Measurements from ENCODE around the gene CSTB.
A peak's percentile ranks its signal among the peaks of the same experiment; 100 is the strongest.

The CSTB gene

DNA sequence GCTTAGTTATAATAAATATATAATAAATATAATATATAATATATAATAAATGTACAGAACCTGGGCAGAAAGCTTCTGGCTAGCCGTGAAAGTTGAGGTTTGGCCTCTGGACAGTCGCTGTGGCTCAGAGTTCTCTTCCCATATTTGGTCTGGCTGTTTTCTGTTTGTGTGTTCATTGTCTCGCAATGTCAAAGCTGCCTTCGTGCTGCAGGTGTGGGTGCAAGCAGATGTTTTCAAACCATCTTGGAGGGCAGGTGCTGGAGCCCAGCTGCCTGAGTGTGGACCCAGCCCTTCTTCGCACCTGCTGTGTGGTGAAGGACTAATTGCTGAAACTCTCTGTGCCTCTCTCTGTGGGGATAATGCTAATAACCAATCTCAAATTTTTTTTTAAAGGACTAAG lies 3.6 kb upstream of the CSTB start:
- H2AFZ ChIP-seq (ENCODE audit: insufficient read depth, low read length, poor library complexity): no peak overlapping the region
- no peak overlapping the region for H2BK120ac ChIP-seq (ENCODE audit: insufficient read depth, low read length, poor library complexity)
- H3K9ac ChIP-seq (ENCODE audit: low read length): no peak overlapping the region
- no peak overlapping the region for H3K18ac ChIP-seq (ENCODE audit: low read length)
- peaks cover 6% of the 10 kb centered on the region for H3K79me2 ChIP-seq (ENCODE audit: control insufficient read depth, insufficient read depth, low read length, poor library complexity)
- no peak overlapping the region for H2BK5ac ChIP-seq (ENCODE audit: low read depth, low read length, poor library complexity)
- H3K4me1 ChIP-seq (ENCODE audit: control insufficient read depth in 1 of 2, insufficient read depth in 2 of 2, low read length in 2 of 2): peaks cover 3% of the 10 kb centered on the region in 2 experiments
- no peaks in the 10 kb centered on the region for H3K27me3 ChIP-seq (ENCODE audit: insufficient read depth, low read length)
- H4K8ac ChIP-seq (ENCODE audit: low read depth, low read length): no peak overlapping the region
- WGBS (ENCODE audit: extremely low coverage, insufficient coverage, insufficient read length): no CpG with 5 or more reads among the region's 5 CpGs
- no peak overlapping the region for H3K23ac ChIP-seq (ENCODE audit: low read length)
- no peak overlapping the region for H3K27ac ChIP-seq (ENCODE audit: low read depth, low read length)
- DNase-seq: peak in 1 of 2 donors; percentile 45
- no peak overlapping the region for H3K4me2 ChIP-seq (ENCODE audit: low read length)
- no peak overlapping the region for H4K12ac ChIP-seq (ENCODE audit: low read depth, low read length)
- no peak overlapping the region for H3K14ac ChIP-seq (ENCODE audit: low read length)
- H2BK12ac ChIP-seq (ENCODE audit: low read length): no peak overlapping the region
- no peak overlapping the region for H4K91ac ChIP-seq (ENCODE audit: low read depth, low read length)
- H3K36me3 ChIP-seq (ENCODE audit: control insufficient read depth in 1 of 2, insufficient read depth in 2 of 2, low read length in 2 of 2): peaks cover 0 to under 1% of the 10 kb centered on the region in 2 experiments
- no peak overlapping the region for H3K4ac ChIP-seq (ENCODE audit: low read depth, low read length)
- no peak overlapping the region for H3K4me3 ChIP-seq (ENCODE audit: low read depth, low read length)
- H2AK5ac ChIP-seq (ENCODE audit: low read length): no peak overlapping the region
- H3K9me3 ChIP-seq (ENCODE audit: insufficient read depth, low read depth, low read length): no peaks in the 10 kb centered on the region
- peaks cover 7% of the 10 kb centered on the region for H3K79me1 ChIP-seq (ENCODE audit: low read length)

DNA sequence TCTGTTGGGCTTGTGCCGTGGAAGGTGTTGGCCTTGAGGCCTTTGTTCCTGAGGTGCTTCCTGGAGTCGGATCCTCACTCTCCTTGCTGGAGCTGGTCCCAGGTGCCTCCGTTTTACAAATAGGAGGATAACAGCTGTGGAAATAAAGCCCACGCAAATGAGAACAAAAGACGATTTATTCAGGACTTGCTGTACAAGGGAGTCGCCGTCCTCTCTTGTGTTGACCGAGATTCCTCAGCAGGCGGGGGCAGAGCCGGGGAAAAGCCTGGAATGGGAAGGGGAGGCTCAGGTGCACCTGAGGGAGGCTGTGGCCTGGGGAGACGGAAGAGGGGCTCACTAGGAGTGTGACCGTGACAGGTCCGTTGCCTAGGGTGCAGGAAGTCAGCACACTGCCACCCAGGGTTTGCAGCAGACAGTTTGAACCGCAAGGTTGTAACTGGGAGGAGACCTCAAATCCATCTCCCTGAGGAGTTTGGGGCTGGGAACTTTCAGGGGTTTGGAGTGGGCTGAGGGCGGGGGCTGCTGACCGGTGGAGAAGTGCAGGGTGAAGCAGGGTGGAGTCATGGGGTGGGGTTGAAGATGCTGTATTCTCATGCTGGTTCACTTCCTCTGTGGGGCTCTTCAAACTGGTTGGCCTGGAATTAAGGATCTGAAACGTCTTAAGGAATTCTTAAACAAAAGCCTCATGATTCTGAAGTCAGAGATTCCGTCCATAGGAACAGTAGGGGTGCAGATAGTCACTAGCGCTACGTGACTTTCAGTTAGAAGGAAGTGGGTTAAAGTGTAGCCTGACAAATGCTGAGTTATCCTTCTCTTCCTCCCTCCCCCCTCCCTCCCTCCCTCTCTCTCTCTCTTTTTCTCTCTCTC lies 2.6 kb upstream of the CSTB start:
- Histone ChIP-seq H3K4ac (ENCODE audit: low read depth, low read length) (no peak overlapping the region), H3K4me2 (ENCODE audit: low read length) (no peak overlapping the region), H4K8ac (ENCODE audit: low read depth, low read length) (no peak overlapping the region), H3K4me1 (ENCODE audit: control insufficient read depth in 1 of 2, insufficient read depth in 2 of 2, low read length in 2 of 2) (peaks cover 3% of the 10 kb centered on the region in 2 experiments), H3K4me3 (ENCODE audit: low read depth, low read length) (no peak overlapping the region), H2AK5ac (ENCODE audit: low read length) (no peak overlapping the region), H2BK120ac (ENCODE audit: insufficient read depth, low read length, poor library complexity) (no peak overlapping the region), H2AFZ (ENCODE audit: insufficient read depth, low read length, poor library complexity) (no peak overlapping the region), H3K27me3 (ENCODE audit: insufficient read depth, low read length) (no peaks in the 10 kb centered on the region), H3K79me2 (ENCODE audit: control insufficient read depth, insufficient read depth, low read length, poor library complexity) (peaks cover 6% of the 10 kb centered on the region), H2BK12ac (ENCODE audit: low read length) (no peak overlapping the region), H3K18ac (ENCODE audit: low read length) (no peak overlapping the region), H3K14ac (ENCODE audit: low read length) (no peak overlapping the region), H4K12ac (ENCODE audit: low read depth, low read length) (no peak overlapping the region), H3K36me3 (ENCODE audit: control insufficient read depth in 1 of 2, insufficient read depth in 2 of 2, low read length in 2 of 2) (peaks cover 8 to 10% of the 10 kb centered on the region in 2 experiments), H3K23ac (ENCODE audit: low read length) (no peak overlapping the region), H2BK5ac (ENCODE audit: low read depth, low read length, poor library complexity) (no peak overlapping the region), H3K9me3 (ENCODE audit: insufficient read depth, low read depth, low read length) (no peaks in the 10 kb centered on the region), H4K91ac (ENCODE audit: low read depth, low read length) (no peak overlapping the region), H3K79me1 (ENCODE audit: low read length) (peaks cover 7% of the 10 kb centered on the region), H3K9ac (ENCODE audit: low read length) (no peak overlapping the region), H3K27ac (ENCODE audit: low read depth, low read length) (no peak overlapping the region)
- peak in 1 of 2 donors; percentile 50 for DNase-seq
- no CpG with 5 or more reads among the region's 20 CpGs for WGBS (ENCODE audit: extremely low coverage, insufficient coverage, insufficient read length)

DNA sequence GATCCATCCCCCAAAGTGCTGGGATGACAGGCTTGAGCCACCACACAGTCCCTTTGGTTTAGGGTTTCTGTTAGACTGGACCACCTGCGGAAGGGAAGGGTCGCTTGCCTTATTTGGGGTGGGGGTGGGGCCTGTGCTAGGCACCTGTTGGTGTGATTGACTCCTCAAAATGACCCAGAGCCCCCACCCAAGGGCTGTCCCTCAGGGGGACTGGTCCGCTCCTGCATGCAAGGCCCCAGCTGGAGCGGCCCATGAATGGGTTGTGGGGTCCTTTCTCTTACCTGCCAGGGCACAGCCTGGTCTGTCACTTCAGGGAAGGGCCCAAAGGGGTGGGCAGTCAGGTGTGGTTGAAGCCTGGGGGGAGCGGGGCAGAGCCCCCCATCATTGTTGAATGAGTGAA lies 1.8 kb upstream of the CSTB start:
- H2AFZ ChIP-seq (ENCODE audit: insufficient read depth, low read length, poor library complexity): no peak overlapping the region
- no peak overlapping the region for H3K4me2 ChIP-seq (ENCODE audit: low read length)
- no peak overlapping the region for H4K91ac ChIP-seq (ENCODE audit: low read depth, low read length)
- no peak for DNase-seq
- H3K79me2 ChIP-seq (ENCODE audit: control insufficient read depth, insufficient read depth, low read length, poor library complexity): peaks cover 6% of the 10 kb centered on the region
- H3K4ac ChIP-seq (ENCODE audit: low read depth, low read length): no peak overlapping the region
- peaks cover 7% of the 10 kb centered on the region for H3K79me1 ChIP-seq (ENCODE audit: low read length)
- H3K27me3 ChIP-seq (ENCODE audit: insufficient read depth, low read length): no peaks in the 10 kb centered on the region
- no peak overlapping the region for H3K9ac ChIP-seq (ENCODE audit: low read length)
- H3K9me3 ChIP-seq (ENCODE audit: insufficient read depth, low read depth, low read length): no peaks in the 10 kb centered on the region
- no peak overlapping the region for H3K14ac ChIP-seq (ENCODE audit: low read length)
- WGBS (ENCODE audit: extremely low coverage, insufficient coverage, insufficient read length): no CpG with 5 or more reads among the region's 5 CpGs
- H3K27ac ChIP-seq (ENCODE audit: low read depth, low read length): no peak overlapping the region
- peaks cover 15 to 17% of the 10 kb centered on the region in 2 experiments for H3K36me3 ChIP-seq (ENCODE audit: control insufficient read depth in 1 of 2, insufficient read depth in 2 of 2, low read length in 2 of 2)
- H2BK120ac ChIP-seq (ENCODE audit: insufficient read depth, low read length, poor library complexity): no peak overlapping the region
- H2AK5ac ChIP-seq (ENCODE audit: low read length): no peak overlapping the region
- H4K12ac ChIP-seq (ENCODE audit: low read depth, low read length): no peak overlapping the region
- peaks cover 3% of the 10 kb centered on the region in 2 experiments for H3K4me1 ChIP-seq (ENCODE audit: control insufficient read depth in 1 of 2, insufficient read depth in 2 of 2, low read length in 2 of 2)
- no peak overlapping the region for H3K4me3 ChIP-seq (ENCODE audit: low read depth, low read length)
- H3K18ac ChIP-seq (ENCODE audit: low read length): no peak overlapping the region
- no peak overlapping the region for H3K23ac ChIP-seq (ENCODE audit: low read length)
- H2BK5ac ChIP-seq (ENCODE audit: low read depth, low read length, poor library complexity): no peak overlapping the region
- H4K8ac ChIP-seq (ENCODE audit: low read depth, low read length): no peak overlapping the region
- H2BK12ac ChIP-seq (ENCODE audit: low read length): no peak overlapping the region

DNA sequence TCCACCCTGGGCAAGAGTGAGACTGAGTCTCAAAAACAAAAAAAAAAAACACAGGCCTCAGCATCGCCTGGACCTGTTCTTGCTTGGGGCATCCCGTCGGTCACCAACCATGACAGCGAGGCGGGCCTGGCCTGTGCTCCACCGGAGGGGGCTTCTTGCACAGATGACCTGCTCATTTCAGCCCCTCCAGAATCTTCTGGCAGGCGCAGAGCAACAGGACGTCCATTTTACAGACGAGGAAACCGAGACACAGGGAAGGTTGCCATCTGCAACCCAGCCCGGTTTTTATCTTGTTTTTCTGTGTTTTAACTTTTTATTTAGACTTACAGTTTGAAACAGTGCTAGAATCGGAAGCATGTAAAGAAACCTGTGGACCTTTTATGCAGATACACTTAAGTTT lies 918 bp downstream of the CSTB start:
- no CpG with 5 or more reads among the region's 12 CpGs for WGBS (ENCODE audit: extremely low coverage, insufficient coverage, insufficient read length)

More for the DNA sequence above, 918 bp downstream of the CSTB start:
- Histone ChIP-seq H3K79me1 (ENCODE audit: low read length) (peaks cover 7% of the 10 kb centered on the region), H3K27ac (ENCODE audit: low read depth, low read length) (no peak overlapping the region), H2AK5ac (ENCODE audit: low read length) (peak overlapping the region; percentile 24), H3K4ac (ENCODE audit: low read depth, low read length) (peak overlapping the region; percentile 93), H4K91ac (ENCODE audit: low read depth, low read length) (no peak overlapping the region), H3K4me2 (ENCODE audit: low read length) (peak overlapping the region; percentile 74), H3K18ac (ENCODE audit: low read length) (peak overlapping the region; percentile 49), H2BK120ac (ENCODE audit: insufficient read depth, low read length, poor library complexity) (no peak overlapping the region), H3K79me2 (ENCODE audit: control insufficient read depth, insufficient read depth, low read length, poor library complexity) (peaks cover 6% of the 10 kb centered on the region), H4K8ac (ENCODE audit: low read depth, low read length) (no peak overlapping the region), H3K9ac (ENCODE audit: low read length) (no peak overlapping the region), H3K23ac (ENCODE audit: low read length) (no peak overlapping the region), H3K9me3 (ENCODE audit: insufficient read depth, low read depth, low read length) (no peaks in the 10 kb centered on the region), H3K36me3 (ENCODE audit: control insufficient read depth in 1 of 2, insufficient read depth in 2 of 2, low read length in 2 of 2) (peaks cover 17 to 19% of the 10 kb centered on the region in 2 experiments), H4K12ac (ENCODE audit: low read depth, low read length) (no peak overlapping the region), H3K14ac (ENCODE audit: low read length) (no peak overlapping the region), H2AFZ (ENCODE audit: insufficient read depth, low read length, poor library complexity) (no peak overlapping the region), H3K4me1 (ENCODE audit: control insufficient read depth in 1 of 2, insufficient read depth in 2 of 2, low read length in 2 of 2) (peaks cover 3% of the 10 kb centered on the region in 2 experiments), H3K27me3 (ENCODE audit: insufficient read depth, low read length) (no peaks in the 10 kb centered on the region), H2BK5ac (ENCODE audit: low read depth, low read length, poor library complexity) (no peak overlapping the region), H2BK12ac (ENCODE audit: low read length) (no peak overlapping the region), H3K4me3 (ENCODE audit: low read depth, low read length) (no peak overlapping the region)
- DNase-seq: no peak

Measured in trophoblast cell (in vitro differentiated cells and primary cell).